ENCODE data around the gene FIP1L1.
"Not testable (repeated sequence)": the region's sequence is repeated elsewhere in the genome, so short reads cannot be mapped to it uniquely, and the experiment has no call there.

DNA sequence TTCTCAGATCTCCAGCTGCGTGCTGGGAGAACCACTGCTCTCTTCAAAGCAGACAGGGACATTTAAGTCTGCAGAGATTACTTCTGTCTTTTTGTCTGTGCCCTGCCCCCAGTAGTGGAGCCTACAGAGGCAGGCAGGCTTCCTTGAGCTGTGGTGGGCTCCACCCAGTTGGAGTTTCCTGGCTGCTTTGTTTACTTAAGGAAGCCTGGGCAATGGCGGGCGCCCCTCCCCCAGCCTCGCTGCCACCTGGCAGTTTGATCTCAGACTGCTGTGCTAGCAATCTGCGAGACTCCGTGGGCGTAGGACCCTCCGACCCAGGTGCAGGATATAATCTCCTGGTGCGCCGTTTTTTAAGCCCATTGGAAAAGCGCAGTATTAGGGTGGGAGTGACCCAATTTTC lies 32.0 kb downstream of the FIP1L1 start:
- TF ChIP-seq, protein P1, sequence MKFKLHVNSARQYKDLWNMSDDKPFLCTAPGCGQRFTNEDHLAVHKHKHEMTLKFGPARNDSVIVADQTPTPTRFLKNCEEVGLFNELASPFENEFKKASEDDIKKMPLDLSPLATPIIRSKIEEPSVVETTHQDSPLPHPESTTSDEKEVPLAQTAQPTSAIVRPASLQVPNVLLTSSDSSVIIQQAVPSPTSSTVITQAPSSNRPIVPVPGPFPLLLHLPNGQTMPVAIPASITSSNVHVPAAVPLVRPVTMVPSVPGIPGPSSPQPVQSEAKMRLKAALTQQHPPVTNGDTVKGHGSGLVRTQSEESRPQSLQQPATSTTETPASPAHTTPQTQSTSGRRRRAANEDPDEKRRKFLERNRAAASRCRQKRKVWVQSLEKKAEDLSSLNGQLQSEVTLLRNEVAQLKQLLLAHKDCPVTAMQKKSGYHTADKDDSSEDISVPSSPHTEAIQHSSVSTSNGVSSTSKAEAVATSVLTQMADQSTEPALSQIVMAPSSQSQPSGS (CRISPR knock-in tag; IDR thresholded peaks at IDR 0.05; ENCODE audit: borderline replicate concordance, low read depth), result not testable (repeated sequence)
- TF ChIP-seq, protein P2, sequence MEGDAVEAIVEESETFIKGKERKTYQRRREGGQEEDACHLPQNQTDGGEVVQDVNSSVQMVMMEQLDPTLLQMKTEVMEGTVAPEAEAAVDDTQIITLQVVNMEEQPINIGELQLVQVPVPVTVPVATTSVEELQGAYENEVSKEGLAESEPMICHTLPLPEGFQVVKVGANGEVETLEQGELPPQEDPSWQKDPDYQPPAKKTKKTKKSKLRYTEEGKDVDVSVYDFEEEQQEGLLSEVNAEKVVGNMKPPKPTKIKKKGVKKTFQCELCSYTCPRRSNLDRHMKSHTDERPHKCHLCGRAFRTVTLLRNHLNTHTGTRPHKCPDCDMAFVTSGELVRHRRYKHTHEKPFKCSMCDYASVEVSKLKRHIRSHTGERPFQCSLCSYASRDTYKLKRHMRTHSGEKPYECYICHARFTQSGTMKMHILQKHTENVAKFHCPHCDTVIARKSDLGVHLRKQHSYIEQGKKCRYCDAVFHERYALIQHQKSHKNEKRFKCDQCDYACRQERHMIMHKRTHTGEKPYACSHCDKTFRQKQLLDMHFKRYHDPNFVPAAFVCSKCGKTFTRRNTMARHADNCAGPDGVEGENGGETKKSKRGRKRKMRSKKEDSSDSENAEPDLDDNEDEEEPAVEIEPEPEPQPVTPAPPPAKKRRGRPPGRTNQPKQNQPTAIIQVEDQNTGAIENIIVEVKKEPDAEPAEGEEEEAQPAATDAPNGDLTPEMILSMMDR (IDR thresholded peaks at IDR 0.05), result not testable (repeated sequence)
- TF ChIP-seq ZBTB21 (CRISPR knock-in tag; IDR thresholded peaks at IDR 0.05; ENCODE audit: borderline replicate concordance), result not testable (repeated sequence)
- TF ChIP-seq, protein P3, sequence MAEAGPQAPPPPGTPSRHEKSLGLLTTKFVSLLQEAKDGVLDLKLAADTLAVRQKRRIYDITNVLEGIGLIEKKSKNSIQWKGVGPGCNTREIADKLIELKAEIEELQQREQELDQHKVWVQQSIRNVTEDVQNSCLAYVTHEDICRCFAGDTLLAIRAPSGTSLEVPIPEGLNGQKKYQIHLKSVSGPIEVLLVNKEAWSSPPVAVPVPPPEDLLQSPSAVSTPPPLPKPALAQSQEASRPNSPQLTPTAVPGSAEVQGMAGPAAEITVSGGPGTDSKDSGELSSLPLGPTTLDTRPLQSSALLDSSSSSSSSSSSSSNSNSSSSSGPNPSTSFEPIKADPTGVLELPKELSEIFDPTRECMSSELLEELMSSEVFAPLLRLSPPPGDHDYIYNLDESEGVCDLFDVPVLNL (CRISPR knock-in tag; IDR thresholded peaks at IDR 0.05; ENCODE audit: borderline replicate concordance, low read depth), result not testable (repeated sequence)

All from WTC11 (cell line).